Measurements from ENCODE around the gene TRAPPC11.

TRAPPC11 gene

DNA sequence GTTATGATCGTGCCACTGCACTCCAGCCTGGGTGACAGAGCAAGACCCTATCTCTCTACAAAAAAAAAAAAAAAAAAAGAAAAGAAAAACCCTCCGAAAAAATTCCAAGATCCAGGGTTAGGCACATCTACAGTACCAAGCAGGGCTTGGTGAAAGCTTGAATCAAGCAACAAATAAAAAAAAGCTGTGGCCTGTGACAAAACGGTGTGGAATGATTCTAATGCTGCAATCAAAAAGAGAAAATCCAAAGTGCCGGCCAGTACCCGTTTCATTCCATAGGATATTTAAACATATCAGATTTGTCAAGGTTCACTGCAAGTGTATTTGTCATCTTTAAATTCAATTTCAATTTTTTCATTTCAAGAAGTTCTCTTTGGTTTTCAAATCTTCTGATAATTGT is 20.7 kb upstream of the TRAPPC11 start:
- no peak for DNase-seq

DNA sequence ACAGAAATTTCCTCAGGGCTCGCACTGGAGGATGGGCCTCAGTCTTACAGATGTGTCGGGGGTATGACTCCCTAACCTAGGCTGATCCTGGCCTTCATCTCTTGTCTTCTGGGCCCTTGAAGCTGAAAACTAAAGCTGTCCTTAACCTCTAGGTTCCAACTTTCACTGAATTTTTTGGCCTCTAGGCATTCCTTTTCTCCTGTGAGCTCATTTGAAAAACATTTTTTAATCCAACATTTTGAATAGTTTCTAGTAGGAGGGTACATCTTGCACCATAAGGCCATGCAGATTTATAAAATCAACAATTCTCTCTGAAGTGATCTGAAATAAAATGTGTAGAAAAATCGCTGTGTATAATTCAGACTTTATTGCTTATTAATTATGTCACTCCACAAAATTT is 19.8 kb upstream of the TRAPPC11 start:
- no peak for DNase-seq

DNA sequence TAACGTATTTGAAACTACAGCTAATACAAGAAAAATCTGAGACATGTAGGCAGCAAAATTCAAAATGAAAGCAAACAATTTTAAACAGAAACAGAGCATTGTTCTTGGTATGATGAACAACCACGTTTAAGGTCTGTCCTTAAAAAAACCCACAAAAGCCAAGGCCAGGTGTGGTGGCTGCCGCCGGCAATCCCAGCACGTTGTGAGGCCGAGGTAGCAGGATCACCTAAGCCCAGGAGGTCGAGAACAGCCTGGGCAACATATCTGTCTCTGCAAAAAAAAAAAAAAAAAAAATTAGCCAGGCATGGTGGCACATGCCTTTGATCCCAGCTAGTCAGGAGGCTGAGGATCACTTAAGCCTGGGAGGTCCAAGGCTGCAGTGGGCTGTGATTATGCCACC is 13.8 kb upstream of the TRAPPC11 start:
- DNase-seq: no peak

DNA sequence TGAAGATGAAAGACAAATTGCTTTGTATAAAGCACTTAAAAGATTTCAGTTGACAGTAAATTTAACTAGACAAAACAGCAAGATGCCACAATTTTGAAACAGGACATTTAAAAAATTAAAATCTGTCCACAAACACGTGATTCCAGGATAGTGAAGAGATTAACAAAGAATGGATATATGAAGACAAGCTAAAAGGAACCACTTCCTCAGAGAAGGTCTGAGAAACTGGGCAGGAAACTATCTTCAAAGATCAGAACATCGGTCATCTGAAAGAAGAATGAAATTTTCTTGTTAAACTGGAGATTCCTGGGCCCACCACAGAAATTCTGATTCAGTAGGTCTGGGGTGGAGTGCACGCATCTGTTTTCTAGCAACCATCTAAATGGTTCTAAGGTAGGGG is 1.5 kb upstream of the TRAPPC11 start:
- peak; percentile 17 for DNase-seq

DNA sequence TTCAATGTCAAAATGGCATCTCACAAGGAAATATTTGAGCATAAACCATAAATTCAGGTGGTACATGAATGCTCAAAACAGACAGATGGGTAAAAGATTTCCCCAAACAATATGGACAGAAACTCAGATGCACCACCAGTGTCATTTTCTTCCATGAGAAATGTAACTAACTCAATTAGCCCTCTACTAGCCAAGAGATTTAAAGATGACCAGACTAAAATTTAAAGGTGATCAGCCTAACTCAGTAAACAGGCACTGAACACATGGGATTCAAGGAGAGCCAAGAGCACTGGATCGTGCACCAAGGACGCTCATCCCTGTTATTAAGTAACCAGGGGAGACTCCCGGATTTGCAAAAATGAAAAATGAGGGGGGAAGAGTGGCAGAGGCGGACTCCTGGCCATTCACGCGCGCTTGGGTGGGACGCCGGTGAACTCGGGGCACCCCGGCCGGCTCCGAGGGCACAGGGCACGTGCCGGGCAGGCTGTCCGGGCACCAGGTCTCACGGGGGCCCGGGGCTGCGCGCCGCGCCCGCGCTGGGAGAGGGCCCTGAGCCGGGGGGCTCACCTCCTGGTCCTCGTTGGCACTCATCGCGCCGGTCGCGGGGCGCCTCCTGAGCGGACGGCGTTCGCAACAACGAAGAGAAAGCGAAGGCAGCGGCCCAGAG is 598 bp upstream of the TRAPPC11 start:
- peak; percentile 44 for DNase-seq

DNA sequence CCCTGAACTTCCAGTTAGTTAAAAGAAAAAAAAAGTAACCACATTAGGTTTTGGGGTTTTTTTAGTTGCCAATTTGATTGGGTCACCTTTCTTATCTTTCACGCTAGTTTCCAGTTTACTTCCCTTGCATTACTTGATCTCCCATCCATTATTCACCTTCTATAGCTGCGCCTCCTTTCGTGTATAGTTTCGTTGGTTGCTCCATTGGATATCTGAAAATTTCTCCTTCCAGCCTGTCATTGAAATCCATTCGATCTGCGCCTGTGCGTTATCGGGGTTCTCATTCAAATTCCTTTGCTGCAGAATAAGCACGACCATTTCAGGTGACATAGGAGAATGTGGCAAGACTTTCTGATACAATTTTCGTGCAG is 764 bp downstream of the TRAPPC11 start:
- peak; percentile 44 for DNase-seq

DNA sequence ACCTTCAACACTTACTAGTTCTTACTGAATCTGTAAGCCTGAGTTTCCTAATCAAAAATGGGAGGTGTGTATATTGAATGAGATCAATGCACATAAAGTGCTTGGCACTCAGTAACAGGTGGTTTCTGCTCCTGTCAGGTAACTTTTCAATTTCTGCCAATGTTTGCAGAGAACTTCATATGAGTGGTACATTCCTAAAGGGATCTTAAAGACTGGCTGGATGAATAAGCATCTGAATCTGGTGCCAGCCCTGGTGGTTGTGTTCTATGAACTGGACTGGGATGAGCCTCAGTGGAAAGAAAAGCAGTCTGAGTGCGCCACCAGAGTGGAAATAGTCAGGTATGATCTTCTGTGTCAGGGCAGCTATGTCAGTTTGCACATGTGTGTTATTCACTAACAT is 7.0 kb downstream of the TRAPPC11 start:
- no peak for DNase-seq

DNA sequence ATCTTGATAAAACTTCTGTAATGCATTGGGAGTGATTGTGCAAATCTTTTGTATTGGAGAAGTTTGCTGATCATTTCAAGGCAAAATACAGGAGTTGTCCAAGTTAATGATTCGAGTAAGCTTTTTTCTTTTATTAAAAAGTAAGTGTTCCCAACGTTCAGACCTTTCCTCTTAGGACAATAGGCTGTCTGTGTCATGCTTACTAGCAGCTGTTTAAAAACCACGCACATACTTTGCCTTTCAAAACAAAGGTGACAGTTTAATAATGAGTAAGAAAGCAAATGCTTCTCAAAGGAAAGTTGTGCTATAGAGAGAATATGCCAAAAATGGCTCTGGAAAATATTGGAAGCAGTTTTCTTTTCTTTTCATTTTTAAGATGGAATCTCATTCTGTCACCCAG is 11.2 kb downstream of the TRAPPC11 start:
- no peak for DNase-seq

DNA sequence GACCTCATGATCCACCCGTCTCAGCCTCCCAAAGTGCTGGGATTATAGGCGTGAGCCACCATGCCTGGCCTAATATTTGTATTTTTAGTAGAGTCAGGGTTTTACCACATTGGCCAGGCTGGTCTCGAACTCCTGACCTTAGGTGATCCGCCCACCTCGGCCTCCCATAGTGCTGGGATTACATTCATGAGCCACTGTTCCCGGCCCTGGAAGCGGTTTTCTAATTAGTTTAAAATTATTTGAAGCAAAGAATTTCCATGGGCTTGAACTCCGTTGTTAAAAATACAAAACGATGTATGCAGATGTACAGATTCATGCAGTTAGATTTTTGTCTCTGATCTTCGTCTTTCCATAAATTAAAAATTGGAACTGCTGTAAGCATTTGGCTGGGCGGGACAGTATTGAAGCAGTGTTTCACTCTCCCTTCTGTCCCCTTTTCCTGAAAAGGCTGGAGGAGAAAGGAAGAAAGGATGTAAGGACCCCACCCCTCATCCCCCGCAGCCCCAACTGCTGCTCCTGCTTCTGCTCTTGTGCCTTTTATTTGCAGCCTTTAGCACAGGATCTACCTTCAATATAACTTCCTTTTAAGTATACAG is 12.0 kb downstream of the TRAPPC11 start:
- no peak for DNase-seq

DNA sequence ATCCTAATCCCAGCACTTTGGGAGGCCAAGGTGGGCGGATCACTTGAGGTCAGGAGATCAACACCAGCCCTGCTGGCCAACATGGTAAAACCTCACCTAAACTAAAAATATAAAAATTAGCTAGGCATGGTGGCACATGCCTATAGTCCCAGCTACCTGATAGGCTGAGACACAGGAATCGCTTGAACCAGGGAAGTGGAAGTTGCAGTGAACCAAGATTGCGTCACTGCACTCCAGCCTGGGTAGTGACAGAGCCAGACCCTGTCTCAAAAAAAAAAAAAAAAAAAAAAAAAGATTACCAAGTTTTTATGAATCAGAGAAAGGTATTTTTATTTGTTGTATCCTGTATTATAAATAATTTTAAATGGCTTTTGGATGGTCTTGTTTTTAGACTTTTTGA is 15.1 kb downstream of the TRAPPC11 start:
- DNase-seq: peak; percentile 42

DNA sequence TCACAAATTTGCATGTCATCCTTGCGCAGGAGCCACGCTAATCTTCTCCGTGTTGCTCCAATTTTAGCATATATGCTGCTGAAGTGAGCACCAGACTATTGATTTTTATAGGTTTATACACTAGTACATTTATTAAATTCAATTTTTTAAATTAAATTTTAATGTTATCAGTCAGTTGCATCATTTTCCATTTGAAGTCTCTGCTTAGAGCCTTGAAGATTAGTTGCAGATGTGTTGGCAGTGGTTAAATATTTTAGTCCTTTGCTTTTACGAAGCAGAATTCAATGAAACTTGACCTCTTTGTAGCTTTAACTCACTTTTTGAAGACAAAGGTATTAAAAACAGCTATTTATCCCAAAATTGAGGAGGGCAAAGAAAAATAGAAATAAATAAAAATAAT is 16.5 kb downstream of the TRAPPC11 start:
- no peak for DNase-seq

DNA sequence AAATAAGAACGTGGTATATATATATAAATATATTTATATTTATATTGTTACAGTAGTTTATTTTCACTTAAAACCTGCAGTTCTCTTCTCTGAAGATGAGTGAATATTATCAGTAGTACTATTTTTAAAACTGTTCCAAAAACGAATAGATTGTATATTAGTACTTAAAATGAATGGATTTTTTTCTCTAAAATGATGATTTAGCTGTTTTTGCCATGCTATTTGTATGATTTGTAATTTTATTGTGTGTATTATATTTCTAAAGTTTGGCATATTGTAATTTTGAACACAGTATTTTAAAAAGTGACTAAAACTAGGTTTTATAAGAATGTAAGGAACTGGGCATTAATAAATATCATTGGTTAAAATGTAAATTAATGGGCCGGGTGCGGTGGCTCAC is 22.0 kb downstream of the TRAPPC11 start:
- DNase-seq: no peak

DNA sequence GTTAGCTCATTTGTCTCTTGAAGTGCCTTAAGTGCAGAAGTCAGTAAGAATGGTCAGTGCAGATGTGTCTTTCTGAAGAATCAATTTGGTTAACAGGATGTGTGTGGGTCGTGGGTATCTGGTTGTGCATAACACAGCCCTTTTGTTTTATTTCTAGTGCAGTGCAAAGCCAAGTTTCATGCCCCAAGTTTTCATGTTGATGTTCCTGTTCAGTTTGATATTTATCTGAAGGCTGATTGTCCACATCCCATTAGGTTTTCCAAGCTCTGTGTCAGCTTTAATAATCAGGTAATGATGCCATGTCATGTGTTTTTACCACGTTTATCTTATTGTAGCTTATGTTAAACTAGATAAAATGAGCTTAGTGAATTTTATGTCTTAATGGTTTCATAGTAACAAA is 27.4 kb downstream of the TRAPPC11 start:
- no peak for DNase-seq

DNA sequence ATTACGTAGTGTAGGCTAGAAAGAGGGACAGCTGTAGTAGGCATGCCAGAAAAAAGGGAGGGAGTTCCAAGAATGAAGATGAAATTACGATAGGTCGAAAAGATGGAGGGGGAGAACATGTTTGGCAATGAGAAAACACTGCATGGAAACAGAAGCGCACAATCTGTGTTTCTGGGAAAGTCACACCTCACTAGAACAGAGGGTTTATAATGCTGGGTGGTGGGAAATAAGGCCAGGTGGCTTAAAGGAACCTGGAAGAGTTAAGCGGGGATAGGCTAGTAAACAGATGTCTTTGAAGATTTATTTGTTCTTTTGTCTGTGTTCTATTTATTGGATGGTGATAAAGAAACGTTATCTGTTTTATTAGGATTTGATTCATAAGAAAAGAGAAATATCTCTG is 29.1 kb downstream of the TRAPPC11 start:
- DNase-seq: no peak

DNA sequence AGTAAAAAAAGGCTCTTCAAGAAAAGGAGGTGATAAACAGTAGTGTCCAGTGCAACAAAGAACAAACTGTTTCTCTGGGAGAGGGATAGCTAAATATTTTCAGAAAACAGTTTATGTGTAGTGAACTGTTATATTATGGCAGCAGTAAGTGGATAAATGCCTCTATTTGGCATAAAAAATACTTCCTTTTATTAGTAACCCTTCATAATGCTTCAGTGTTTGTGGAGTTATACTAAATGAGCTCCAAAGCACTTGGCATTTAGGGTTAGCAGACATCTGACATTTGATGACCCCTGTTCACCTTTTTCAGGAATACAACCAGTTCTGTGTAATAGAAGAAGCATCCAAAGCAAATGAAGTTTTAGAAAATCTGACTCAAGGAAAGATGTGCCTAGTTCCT is 31.9 kb downstream of the TRAPPC11 start:
- no peak for DNase-seq

DNA sequence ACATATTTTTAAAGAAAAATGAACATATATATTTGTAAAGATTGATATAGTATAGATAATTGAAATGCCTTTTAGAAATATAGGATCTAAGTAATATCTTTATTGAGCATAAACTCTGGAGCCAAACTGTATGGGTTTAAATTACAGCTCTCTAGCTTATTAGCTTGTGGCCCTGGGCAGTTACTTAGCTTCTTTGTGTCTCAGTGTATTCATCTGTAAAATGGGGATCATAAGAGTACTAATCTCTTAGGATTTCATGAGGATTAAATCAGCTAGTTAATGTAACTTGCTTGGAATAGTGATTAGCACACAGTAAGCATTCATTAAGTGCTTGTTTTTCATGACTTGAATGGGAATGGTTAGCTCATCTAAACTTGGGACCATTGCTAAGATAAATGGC is 32.8 kb downstream of the TRAPPC11 start:
- no peak for DNase-seq

DNA sequence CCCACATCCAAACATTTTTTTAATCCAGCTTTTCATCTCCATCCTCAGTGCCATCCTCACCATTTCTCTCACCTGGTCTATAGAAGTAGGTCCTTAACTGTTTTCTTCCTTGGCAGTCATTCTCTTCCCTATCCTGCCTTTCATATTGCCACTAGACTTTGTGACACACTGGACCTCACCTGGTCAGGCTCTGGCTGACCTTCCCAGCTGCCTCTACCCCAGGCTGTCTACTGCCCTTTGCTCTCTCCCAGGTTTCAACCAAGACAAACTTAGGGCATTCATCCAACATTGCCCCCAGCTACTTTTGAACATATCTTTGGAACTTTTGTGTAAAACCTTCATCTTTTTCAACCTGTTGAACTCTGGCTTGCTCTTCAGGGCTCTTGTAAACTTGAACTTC is 39.8 kb downstream of the TRAPPC11 start:
- no peak for DNase-seq

DNA sequence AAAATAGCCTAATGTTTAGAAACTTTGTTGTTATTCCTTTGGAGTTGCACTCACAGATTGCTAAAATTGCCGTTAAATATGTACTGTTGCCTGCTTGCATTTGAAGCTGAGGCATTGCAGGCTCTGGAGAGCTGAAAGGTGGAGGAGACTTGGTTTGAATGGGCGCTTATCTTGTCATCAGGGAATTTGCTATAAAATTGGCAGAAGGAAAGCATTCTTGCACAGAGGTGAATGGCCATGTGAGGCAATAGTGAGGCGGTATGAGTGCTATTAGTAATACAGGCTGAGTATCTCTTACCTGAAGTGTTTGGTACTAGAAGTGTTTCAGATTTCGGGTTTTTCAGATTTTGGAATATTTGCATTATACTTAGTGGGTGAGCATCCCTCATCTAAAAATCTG is 41.3 kb downstream of the TRAPPC11 start:
- no peak for DNase-seq

DNA sequence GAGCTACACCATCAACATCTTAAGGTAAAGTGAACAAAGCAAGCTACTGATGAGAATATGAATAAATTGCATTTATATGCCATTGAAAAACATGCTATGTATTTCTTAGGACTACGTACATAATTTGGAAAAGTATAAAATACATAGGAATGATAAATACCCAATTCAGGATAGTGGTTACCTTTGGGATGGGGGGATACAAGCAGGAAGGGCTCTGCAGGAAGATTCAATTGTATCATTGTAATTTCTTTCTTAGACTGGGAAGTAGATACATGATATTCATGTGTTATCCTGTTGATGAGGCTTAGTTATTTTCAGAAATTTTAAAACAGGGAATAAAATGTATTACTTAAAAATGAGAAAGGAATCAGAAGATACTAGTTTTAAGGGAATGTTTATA is 43.4 kb downstream of the TRAPPC11 start:
- DNase-seq: no peak

DNA sequence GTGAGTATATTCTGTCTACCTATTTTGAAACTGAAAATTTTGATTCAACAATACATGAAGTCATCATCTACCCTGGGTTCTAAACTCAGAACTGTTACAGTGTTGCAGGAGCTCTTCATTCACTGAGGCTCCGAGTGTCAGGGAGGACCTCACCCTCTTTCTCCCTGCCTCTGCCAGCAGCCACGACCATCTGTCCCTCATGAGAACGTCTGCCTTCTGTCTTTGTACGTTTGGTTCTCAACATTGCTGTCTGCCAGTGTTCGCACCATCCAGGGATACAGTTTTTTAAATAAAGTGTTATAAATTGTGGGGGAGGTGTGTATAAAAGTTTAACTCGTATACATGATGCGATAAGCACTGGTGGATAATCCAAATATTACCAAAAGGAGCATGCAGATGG is 55.5 kb downstream of the TRAPPC11 start:
- no peak for DNase-seq

DNA sequence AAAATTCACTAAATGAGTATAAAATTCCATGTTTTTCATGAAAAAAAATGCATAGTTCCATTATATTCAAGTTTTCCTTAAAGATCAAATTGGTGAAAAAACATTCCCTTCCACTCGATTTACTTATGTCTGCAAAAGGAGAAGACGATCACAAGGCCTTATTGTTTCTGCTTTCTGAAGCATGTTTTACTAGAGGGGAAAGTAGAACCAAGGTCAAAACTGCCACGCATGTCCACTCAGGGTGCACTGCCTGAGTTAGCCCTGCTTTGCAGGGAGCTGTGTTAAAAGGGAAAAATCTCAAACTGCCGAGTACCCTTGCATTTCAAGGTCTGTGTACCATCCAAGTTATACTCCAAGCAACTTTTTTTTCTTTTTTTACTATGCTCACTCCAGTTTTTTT is 57.2 kb downstream of the TRAPPC11 start:
- no peak for DNase-seq

DNA sequence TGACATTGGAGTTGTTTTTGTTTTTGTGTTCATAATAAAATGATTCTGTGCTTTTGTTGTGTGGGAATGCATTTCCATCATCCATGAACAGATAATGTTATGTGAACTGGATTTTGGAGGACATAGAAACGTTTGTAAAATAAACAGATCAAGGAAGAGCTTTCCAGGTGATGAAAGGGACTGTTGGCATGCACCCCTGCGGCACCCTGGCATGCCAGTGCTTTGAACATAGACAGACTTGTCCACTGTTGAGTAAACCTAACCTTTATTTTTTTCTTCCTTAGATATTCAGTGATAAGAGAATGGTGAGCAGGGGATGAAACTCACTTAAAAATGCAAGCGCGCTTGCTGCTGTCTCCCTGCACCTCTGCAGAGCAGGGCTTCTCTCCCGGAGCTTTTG is 59.8 kb downstream of the TRAPPC11 start:
- no peak for DNase-seq

DNA sequence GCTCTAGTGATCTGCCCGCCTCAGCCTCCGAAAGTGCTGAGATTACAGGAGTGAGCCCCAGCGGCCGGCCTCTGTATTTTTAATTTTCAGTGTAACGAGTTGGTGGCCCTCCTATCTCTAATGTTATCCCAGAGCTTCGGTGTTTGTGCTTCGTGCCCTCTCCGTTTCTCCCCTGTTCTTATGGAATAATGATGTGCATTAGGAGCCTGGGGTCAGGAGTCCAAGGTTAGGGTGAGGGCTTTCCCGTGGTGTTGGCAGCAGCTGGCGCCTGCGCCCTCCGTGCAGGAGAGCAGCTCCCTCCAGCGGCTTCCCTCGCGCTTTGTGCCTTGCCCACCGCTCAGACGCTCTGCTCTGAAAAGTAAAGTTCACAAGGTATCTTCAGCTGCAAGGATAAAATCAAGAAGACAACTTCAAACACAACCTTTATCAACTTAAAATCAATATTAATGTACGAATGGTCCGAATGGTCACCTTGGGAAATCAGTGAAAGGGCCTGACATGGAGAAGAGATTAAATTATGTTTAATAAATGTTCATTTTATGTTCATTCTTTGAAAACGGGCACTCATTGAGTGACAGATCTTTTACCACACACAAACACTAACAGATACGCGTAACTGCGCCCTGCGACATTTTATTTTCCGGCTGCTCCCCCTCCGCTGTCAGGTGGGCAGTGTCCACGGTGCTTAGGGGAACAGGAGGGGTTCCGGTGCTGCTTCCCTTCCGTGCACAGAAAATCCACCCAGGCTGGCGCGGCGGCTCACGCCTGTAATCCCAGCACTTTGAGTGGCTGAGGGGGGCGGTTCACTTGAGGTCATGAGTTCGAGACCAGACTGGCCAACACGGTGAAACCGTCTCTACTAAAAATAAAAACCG is 62.4 kb downstream of the TRAPPC11 start:
- peak; percentile 84 for DNase-seq
